ENCODE data around the gene ADGRG1.

- no peak for TF ChIP-seq CTCF (IDR thresholded peaks at IDR 0.05; ENCODE audit: poor library complexity)
- TF ChIP-seq EZH2phosphoT487 (IDR thresholded peaks at IDR 0.05; ENCODE audit: low read depth, severe bottlenecking, unreplicated experiment): no peak
- no peak for TF ChIP-seq EZH2 (IDR thresholded peaks at IDR 0.05; ENCODE audit: borderline replicate concordance)
Observed at GRCh38 chr16:57610611-57611010, 17.8 kb upstream of the ADGRG1 start.
